Stimulated activated CD4-positive, alpha-beta T cell treated with anti-CD3 and anti-CD28 coated beads, Interleukin-1b, Interleukin-23, amount 100 ng/mL, for 24 hours (primary cell): ENCODE measurements around the gene CALHM1.
A peak's percentile ranks its signal among the peaks of the same experiment; 100 is the strongest.
"Not testable (repeated sequence)": the region's sequence is repeated elsewhere in the genome, so short reads cannot be mapped to it uniquely, and the experiment has no call there.

ENCODE experiments used
- DNase-seq, 4 experiments: peaks; one replicate each; pipeline ENCODE4 v3.0.0-alpha.2; 2020; ENCODE audit warnings: low read depth in 4 of 4, low spot score in 1 of 4

The CALHM1 gene, protein sequence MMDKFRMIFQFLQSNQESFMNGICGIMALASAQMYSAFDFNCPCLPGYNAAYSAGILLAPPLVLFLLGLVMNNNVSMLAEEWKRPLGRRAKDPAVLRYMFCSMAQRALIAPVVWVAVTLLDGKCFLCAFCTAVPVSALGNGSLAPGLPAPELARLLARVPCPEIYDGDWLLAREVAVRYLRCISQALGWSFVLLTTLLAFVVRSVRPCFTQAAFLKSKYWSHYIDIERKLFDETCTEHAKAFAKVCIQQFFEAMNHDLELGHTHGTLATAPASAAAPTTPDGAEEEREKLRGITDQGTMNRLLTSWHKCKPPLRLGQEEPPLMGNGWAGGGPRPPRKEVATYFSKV

DNA sequence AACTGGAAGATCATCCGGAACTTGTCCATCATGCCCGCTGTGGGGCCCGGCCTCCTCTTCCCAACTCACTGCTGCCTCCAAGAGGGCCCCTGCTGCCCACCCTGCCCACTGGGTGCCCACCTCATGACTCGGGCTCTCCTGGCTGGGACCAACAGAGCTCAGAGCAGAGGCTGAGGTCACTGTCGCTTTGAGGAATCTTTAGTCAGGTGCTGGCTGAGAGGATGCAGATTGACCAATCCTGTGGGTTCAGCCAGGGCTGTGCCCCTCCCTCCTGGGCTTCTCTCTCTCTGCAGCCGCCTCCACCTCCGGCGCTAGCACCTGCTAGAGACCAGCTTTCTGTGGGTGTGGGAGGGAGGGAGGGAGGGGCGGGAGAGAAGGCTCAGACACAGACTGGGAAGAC, at the start of gene CALHM1:
Gene CALHM1 (minus strand): TSS at position 181 of the 400 bp plus-strand sequence. CDS start 149 bp downstream, at position 32.
- no peak for DNase-seq

- DNase-seq: no peak
Measured at GRCh38 chr10:103507235-103508191, 48.8 kb upstream of the CALHM1 start.

DNA sequence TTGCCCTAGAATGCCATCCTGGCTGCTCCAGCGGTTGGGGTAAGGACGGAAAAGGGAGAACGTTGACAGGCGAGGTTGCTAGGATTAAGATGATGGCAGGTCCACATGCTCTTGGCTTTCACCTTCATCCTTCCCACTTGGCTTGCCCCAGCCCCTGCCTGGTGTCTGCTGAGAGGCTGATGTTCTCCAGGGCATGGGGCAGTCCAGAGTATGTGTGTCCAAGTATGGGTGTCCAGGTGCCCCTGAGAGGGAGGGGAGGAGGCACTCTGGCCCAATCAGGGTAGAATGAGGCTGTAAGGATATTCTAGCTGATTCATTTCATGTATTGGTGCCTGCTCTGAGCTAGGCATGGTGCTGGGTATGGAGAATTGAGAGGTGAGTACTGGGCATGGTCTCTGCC, 47.4 kb upstream of the CALHM1 start:
- no peak for DNase-seq

- DNase-seq: peak in 2 of 4 experiments; percentile 16 to 41
Measured at GRCh38 chr10:103504181-103504783, 45.6 kb upstream of the CALHM1 start.

DNA sequence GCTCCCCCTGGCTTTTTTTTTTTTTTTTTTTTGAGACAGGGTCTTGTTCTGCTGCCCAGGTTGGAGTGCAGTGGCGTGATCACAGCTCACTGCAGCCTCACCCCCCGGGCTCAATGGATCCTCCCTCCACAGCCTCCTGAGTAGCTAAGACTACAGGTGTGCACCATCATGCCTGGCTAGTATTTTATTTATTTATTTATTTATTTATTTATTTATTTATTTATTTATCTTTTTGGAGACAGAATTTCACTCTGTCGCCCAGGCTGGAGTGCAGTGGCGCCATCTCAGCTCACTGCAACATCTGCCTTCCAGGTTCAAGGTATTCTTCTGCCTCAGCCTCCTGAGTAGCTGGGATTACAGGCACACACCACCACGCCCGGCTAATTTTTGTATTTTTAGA, 45.1 kb upstream of the CALHM1 start:
- DNase-seq: not testable (repeated sequence)

DNA sequence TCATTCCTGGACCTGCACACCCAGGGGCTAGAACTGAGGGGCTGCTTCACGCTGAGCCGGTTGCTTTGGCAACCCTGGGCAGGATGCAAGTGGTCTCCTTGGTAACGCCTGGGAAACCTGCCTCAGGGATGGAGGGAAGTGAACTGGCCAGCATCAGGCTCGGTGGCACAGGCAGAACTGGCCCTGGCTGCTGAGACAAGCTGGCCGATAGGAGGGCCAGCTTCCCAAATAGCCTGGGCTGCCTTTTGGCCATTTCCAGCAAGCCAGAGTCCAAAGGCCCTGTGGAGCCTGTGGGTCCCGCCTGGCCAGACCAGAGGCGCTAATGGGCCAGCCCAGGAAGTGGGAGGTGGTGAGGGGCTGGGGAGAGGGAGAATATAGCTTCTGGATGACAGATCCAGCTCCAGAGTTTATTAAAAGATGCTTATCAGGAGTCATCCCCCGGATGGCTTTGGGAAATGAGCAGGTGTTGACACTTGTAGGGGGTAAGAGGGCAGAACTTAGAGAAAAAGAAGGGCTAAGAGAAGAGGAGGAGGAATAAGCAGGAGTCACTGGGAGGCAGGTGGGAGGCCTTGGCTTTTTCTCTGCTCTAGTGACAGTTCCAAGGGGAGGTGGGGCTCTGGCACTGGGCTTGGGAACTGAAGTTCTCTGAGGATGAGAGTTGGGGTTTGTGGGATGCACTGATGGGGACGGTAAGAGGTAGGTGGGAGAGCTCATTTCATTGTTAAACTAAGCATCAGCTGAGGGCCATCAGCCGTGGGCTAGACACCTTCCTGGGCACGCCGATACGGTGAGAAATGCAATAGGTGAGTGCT, 44.4 kb upstream of the CALHM1 start:
- DNase-seq: no peak

- no peak for DNase-seq
Measured at GRCh38 chr10:103501186-103501585, 42.5 kb upstream of the CALHM1 start.

GRCh38 chr10:103500481-103500880, 41.8 kb upstream of the CALHM1 start:
- DNase-seq: no peak

GRCh38 chr10:103499881-103500280, 41.2 kb upstream of the CALHM1 start:
- DNase-seq: no peak

DNA sequence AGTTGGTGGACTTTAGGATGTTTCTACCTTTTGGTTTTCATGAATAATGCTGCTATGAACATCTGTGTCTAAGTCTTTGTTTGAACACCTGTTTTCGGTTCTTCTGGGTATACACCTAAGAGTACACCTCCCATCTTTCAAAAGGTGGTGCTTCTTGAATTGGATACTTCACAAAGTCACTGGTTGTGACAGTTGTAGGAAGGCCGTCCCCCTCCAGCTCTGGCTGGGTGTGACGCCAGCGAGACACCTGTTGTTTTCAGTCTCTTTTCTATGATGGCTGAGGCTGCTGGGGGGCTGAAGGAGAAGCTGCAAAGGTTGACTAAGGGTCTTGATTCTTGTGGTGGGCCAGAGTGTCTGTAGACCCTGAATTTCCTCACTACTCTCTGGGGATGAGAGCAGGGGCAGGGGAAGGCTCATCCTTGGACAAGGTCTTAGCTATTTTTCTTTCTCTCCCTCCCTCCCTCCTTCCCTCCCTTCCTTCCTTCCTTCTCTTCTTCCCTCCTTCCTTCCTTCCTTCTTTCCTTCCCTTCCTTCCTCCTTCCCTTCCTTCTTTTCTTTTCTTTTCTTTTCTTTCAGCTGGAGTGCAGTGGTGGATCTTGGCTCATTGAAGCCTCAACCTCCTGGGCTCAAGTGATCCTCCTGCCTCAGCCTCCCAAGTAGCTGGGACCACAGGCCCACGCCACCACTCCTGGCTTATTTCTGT, 40.4 kb upstream of the CALHM1 start:
- no peak for DNase-seq

DNA sequence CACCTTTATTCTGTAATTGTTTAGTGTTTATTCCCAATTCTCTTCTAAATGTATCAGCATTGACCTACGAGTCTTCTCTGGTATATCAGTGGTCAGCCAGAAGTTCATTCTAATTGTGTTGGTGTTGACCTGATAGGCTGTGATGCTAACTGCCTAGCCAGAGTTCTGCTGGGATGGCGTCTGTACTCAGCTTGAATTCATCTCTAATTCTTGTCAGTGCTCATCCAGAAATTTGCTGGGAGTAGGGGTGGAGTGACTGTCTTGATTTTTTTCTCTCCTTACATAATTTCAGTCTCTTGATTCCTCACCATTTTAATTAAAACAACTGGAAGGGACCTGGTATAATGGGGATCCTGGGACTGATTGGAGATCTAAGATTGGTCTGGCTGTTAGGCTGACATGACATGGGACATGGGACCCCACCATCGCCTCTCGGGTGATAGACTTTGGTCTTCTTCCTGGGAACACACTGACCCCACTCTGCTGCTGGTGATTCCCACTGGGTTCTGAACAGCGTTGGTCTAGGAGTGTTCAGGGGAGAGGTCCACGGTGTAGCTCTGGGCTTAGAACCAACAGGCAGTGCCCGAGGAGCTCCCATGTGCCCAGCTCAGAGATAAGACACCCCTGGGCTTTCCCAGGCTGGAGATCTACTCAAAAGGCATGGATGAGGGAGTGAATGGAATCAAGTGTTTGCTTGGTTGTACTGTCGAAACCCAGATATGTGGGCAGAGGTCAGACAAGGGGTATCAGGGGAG, 38.6 kb upstream of the CALHM1 start:
- DNase-seq: no peak

- no peak for DNase-seq
Measured at GRCh38 chr10:103495321-103495720, 36.6 kb upstream of the CALHM1 start.

DNA sequence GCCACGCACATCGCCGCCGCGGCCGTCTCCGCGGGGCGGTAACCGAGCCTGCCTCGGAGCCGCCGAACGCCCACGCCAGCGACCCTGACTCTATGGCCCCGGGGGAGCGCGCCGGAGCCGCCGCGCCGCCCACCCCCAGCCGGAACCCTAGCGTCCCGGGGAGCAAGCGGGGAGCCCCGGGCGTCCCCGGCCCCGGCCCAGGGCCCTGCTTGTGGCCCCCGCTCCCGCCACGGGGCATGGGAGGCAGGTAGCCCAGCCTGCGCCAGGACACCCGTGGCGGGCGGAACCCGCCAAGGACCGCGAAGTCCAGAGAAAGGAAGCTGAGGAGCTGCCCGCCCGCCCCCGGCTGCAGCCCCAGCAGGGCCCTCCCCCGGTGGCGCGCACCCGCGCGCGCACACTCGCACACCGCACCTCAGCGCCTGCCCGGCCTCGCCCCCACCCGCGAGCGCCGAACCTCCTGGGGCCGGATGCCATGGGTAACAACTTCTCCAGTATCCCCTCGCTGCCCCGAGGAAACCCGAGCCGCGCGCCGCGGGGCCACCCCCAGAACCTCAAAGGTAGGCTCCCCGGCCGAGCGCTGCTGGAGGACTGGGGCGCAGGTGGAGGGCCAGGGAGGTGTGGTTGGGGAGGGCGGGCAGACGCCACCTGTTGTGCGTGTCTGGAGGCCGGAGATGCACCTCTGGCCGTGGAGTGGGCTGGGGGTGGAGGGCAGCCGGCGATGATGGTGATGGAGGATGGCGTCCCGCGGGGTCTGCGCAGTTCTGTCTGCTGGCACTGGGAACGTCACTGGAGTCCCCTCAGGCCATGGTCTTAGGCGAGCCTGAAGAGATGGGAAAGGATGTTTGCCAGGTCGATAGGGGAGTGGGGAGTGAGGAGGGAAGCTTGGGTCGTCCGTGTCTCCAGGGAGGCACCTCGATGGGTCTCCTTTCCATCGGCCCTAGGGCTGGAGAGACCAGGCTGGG, 35.5 kb upstream of the CALHM1 start:
- DNase-seq: no peak

GRCh38 chr10:103493362-103493915, 34.7 kb upstream of the CALHM1 start, which contains the start of gene NEURL1:
Gene NEURL1 (plus strand): TSS chr10:103493705. CDS start chr10:103494388, 683 bp downstream.
- DNase-seq: peak in 1 of 4 experiments; percentile 11

GRCh38 chr10:103492655-103493261, 34.1 kb upstream of the CALHM1 start:
- DNase-seq: no peak

DNA sequence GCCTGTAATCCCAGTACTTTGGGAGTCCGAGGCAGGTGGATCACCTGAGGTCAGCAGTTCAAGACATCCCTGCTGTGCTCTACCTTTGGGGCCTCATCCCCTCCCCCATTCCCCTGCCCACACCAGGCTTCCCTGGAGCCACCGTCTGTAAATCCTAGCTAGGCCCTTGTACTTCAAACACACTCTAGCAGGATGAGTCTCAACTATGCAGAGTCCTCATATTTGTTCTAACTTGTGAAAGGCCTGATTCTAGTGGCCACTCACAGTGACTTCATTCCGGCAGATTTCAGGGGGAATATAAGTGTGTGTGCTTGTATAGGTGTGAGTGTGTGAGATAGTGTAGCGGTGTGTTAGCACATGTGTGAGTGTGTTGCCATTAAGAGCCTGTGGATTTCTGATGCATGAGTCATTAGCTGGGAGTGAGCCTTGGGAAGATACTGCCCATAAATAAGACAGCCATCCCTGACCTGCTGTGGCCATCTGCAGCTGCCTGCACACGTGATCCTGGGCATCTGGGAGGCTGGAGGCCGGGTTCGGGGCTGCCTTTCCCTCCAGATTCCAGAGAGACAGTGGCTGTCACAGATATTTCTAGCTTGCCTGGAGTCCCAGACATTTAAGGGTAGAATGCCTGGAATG, 33.1 kb upstream of the CALHM1 start:
- DNase-seq: no peak

- no peak for DNase-seq
Measured at GRCh38 chr10:103490986-103491314, 32.2 kb upstream of the CALHM1 start.
